ENCODE data around the gene CELF4.
"Not testable (repeated sequence)": the region's sequence is repeated elsewhere in the genome, so short reads cannot be mapped to it uniquely, and the experiment has no call there.

The CELF4 gene

GRCh38 chr18:37358061-37358460 is 207.5 kb downstream of the CELF4 start:
- not testable (repeated sequence) for DNase-seq (ENCODE audit: low read depth)

GRCh38 chr18:37355772-37356171 is 209.8 kb downstream of the CELF4 start:
- no peak for DNase-seq (ENCODE audit: low read depth)

- DNase-seq (ENCODE audit: low read depth), result no peak
Observed at GRCh38 chr18:37351110-37351509, 214.5 kb downstream of the CELF4 start.

GRCh38 chr18:37348729-37349128 is 216.9 kb downstream of the CELF4 start:
- DNase-seq (ENCODE audit: low read depth), result no peak

GRCh38 chr18:37346048-37346447 is 219.6 kb downstream of the CELF4 start:
- no peak for DNase-seq (ENCODE audit: low read depth)

- no peak for DNase-seq (ENCODE audit: low read depth)
Observed at GRCh38 chr18:37343542-37343851, 222.1 kb downstream of the CELF4 start.

GRCh38 chr18:37341473-37342086 is 224.0 kb downstream of the CELF4 start:
- no peak for DNase-seq (ENCODE audit: low read depth)

GRCh38 chr18:37341016-37341415 is 224.6 kb downstream of the CELF4 start:
- no peak for DNase-seq (ENCODE audit: low read depth)

GRCh38 chr18:37339701-37340215 is 225.8 kb downstream of the CELF4 start:
- DNase-seq (ENCODE audit: low read depth), result no peak

GRCh38 chr18:37336568-37337285 is 228.9 kb downstream of the CELF4 start:
- DNase-seq (ENCODE audit: low read depth), result no peak

- DNase-seq (ENCODE audit: low read depth), result no peak
Observed at GRCh38 chr18:37335409-37335736, 230.2 kb downstream of the CELF4 start.

GRCh38 chr18:37334631-37335408 is 230.8 kb downstream of the CELF4 start:
- no peak for DNase-seq (ENCODE audit: low read depth)

GRCh38 chr18:37332628-37333420 is 232.8 kb downstream of the CELF4 start:
- no peak for DNase-seq (ENCODE audit: low read depth)

GRCh38 chr18:37332219-37332618 is 233.4 kb downstream of the CELF4 start:
- DNase-seq (ENCODE audit: low read depth), result no peak

GRCh38 chr18:37330173-37330572 is 235.4 kb downstream of the CELF4 start:
- no peak for DNase-seq (ENCODE audit: low read depth)

GRCh38 chr18:37328946-37329719 is 236.5 kb downstream of the CELF4 start:
- no peak for DNase-seq (ENCODE audit: low read depth)

GRCh38 chr18:37327063-37327577 is 238.5 kb downstream of the CELF4 start:
- DNase-seq (ENCODE audit: low read depth), result no peak

- DNase-seq (ENCODE audit: low read depth), result no peak
Observed at GRCh38 chr18:37322492-37323035, 243.0 kb downstream of the CELF4 start.

GRCh38 chr18:37321582-37322491 is 243.8 kb downstream of the CELF4 start:
- DNase-seq (ENCODE audit: low read depth), result no peak

GRCh38 chr18:37320317-37320716 is 245.3 kb downstream of the CELF4 start:
- no peak for DNase-seq (ENCODE audit: low read depth)

Measured in HS-5 (cell line).